Astrocyte (in vitro differentiated cells and primary cell): Measurements from ENCODE around the gene UBALD1. TPM values are rescaled to one million over a fixed set of nuclear protein-coding genes. Genes with fewer than 3 reads are reported as not detected.

Experiments used
- DNase-seq: peaks from one replicate; pipeline ENCODE4 v3.0.0-alpha.2; 2010; ENCODE audit warnings: low read depth
- FAIRE-seq: peaks from 2 replicates; lab custom pipeline; 2011; peaks lifted over from hg19 to GRCh38; lab: Jason Lieb, UNC
- H2AFZ ChIP-seq: 2 replicates; pipeline ENCODE4 v1.6.0; 2012; ENCODE audit warnings: low read depth, low read length, inconsistent platforms
- H3K27ac ChIP-seq: 2 replicates; pipeline ENCODE4 v1.5.1; 2011; ENCODE audit warnings: low read depth, low read length, inconsistent platforms
- H3K27me3 ChIP-seq: 2 replicates; pipeline ENCODE4 v1.6.0; 2011; ENCODE audit warnings: low read length, inconsistent platforms; ENCODE audit not compliant: insufficient read depth
- H3K36me3 ChIP-seq: 2 replicates; pipeline ENCODE4 v1.5.1; 2011; ENCODE audit warnings: low read length, inconsistent platforms; ENCODE audit not compliant: insufficient read depth
- H3K4me1 ChIP-seq: 2 replicates; pipeline ENCODE4 v1.5.1; 2011; ENCODE audit warnings: low read length, inconsistent platforms; ENCODE audit not compliant: insufficient read depth
- H3K4me2 ChIP-seq: 2 replicates; pipeline ENCODE4 v1.6.0; 2012; ENCODE audit warnings: low read length, inconsistent platforms
- H3K4me3 ChIP-seq: 2 replicates; pipeline ENCODE4 v1.5.1; 2011; ENCODE audit warnings: low read depth, mild to moderate bottlenecking, low read length, inconsistent platforms; ENCODE audit not compliant: insufficient read depth
- H3K79me2 ChIP-seq: 2 replicates; pipeline ENCODE4 v1.6.0; 2012; ENCODE audit warnings: mild to moderate bottlenecking, low read length, inconsistent platforms; ENCODE audit not compliant: insufficient read depth
- H3K9ac ChIP-seq: 2 replicates; pipeline ENCODE4 v1.6.0; 2012; ENCODE audit warnings: mild to moderate bottlenecking, low read length, inconsistent platforms
- H3K9me3 ChIP-seq: 2 replicates; pipeline ENCODE4 v1.5.1; 2012; ENCODE audit warnings: low read depth, mild to moderate bottlenecking, low read length, inconsistent platforms; ENCODE audit not compliant: insufficient read depth
- H4K20me1 ChIP-seq: 2 replicates; pipeline ENCODE4 v1.6.0; 2012; ENCODE audit warnings: low read length, inconsistent platforms; ENCODE audit not compliant: insufficient read depth
- H3K27ac Mint-ChIP-seq: one replicate; pipeline ENCODE4 v1.8.0; 2021; ENCODE audit warnings: mild to moderate bottlenecking, mixed read lengths; ENCODE audit not compliant: unreplicated experiment
- H3K27me3 Mint-ChIP-seq: one replicate; pipeline ENCODE4 v1.8.0; 2021; ENCODE audit warnings: low read depth, mixed read lengths; ENCODE audit not compliant: unreplicated experiment
- H3K36me3 Mint-ChIP-seq: one replicate; pipeline ENCODE4 v1.8.0; 2021; ENCODE audit warnings: low read depth, mixed read lengths; ENCODE audit not compliant: unreplicated experiment
- H3K4me1 Mint-ChIP-seq: one replicate; pipeline ENCODE4 v1.8.0; 2021; ENCODE audit warnings: low read depth, mixed read lengths; ENCODE audit not compliant: unreplicated experiment
- H3K4me3 Mint-ChIP-seq: one replicate; pipeline ENCODE4 v1.8.0; 2021; ENCODE audit warnings: mild to moderate bottlenecking, moderate library complexity, mixed read lengths; ENCODE audit not compliant: unreplicated experiment
- H3K9me3 Mint-ChIP-seq: one replicate; pipeline ENCODE4 v1.8.0; 2021; ENCODE audit warnings: mild to moderate bottlenecking, mixed read lengths; ENCODE audit not compliant: unreplicated experiment
- EZH2 ChIP-seq: IDR thresholded peaks from 2 replicates; pipeline ENCODE4 v1.6.1; 2012; ENCODE audit warnings: mild to moderate bottlenecking, low read length, inconsistent platforms; ENCODE audit not compliant: insufficient read depth
- total RNA-seq: library from RNA; stranded (reverse); gene quantifications from 2 replicates; pipeline ENCODE4 v1.2.1, GENCODE V29; 2021
- TF ChIP-seq, protein P1 (sequence below): IDR thresholded peaks from 2 replicates; pipeline ENCODE4 v1.5.1; 2011; ENCODE audit warnings: low read depth, mild to moderate bottlenecking, inconsistent platforms, low read length, moderate library complexity; ENCODE audit not compliant: insufficient read depth

UBALD1 gene
- total RNA-seq, 1 donor from 2014 or later, result 53.0 TPM

DNA sequence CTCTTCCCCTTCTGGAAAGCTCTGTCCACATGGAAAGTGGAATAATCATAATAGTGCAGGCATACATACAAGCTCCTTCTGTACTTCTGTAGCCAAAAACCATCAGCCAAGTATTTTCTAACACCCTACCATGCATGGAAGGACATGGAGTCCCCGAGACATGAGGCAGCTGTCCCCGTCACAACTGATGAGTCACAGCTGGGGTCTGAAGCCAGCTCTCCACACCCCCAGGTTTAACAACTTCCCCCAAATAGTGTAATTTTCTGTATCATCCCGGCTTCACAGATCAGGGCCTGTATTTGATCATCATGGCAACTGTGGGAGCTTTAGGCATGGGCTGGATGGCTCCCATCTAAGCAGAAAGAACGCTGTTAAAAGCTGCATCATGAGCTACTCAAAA is 42.0 kb downstream of the UBALD1 start:
- no peak overlapping the region for H2AFZ ChIP-seq
- Mint-ChIP-seq H3K36me3 (peaks cover 2% of the 10 kb centered on the region), H3K9me3 (no peaks in the 10 kb centered on the region), H3K27me3 (peaks cover 2% of the 10 kb centered on the region), H3K4me3 (no peak overlapping the region), H3K27ac (no peak overlapping the region), H3K4me1 (no peaks in the 10 kb centered on the region)
- no peaks in the 10 kb centered on the region for H3K79me2 ChIP-seq
- no peaks in the 10 kb centered on the region for H3K27me3 ChIP-seq
- FAIRE-seq (no peak), DNase-seq (no peak)
- H3K36me3 ChIP-seq, result no peaks in the 10 kb centered on the region
- H3K4me3 ChIP-seq, result no peak overlapping the region
- H3K9ac ChIP-seq, result no peak overlapping the region
- no peak overlapping the region for H3K27ac ChIP-seq
- no peak for TF ChIP-seq EZH2
- TF ChIP-seq, protein P1, sequence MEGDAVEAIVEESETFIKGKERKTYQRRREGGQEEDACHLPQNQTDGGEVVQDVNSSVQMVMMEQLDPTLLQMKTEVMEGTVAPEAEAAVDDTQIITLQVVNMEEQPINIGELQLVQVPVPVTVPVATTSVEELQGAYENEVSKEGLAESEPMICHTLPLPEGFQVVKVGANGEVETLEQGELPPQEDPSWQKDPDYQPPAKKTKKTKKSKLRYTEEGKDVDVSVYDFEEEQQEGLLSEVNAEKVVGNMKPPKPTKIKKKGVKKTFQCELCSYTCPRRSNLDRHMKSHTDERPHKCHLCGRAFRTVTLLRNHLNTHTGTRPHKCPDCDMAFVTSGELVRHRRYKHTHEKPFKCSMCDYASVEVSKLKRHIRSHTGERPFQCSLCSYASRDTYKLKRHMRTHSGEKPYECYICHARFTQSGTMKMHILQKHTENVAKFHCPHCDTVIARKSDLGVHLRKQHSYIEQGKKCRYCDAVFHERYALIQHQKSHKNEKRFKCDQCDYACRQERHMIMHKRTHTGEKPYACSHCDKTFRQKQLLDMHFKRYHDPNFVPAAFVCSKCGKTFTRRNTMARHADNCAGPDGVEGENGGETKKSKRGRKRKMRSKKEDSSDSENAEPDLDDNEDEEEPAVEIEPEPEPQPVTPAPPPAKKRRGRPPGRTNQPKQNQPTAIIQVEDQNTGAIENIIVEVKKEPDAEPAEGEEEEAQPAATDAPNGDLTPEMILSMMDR, result no peak
- no peak overlapping the region for H3K4me2 ChIP-seq
- no peaks in the 10 kb centered on the region for H4K20me1 ChIP-seq
- H3K4me1 ChIP-seq, result no peaks in the 10 kb centered on the region
- H3K9me3 ChIP-seq, result no peaks in the 10 kb centered on the region

DNA sequence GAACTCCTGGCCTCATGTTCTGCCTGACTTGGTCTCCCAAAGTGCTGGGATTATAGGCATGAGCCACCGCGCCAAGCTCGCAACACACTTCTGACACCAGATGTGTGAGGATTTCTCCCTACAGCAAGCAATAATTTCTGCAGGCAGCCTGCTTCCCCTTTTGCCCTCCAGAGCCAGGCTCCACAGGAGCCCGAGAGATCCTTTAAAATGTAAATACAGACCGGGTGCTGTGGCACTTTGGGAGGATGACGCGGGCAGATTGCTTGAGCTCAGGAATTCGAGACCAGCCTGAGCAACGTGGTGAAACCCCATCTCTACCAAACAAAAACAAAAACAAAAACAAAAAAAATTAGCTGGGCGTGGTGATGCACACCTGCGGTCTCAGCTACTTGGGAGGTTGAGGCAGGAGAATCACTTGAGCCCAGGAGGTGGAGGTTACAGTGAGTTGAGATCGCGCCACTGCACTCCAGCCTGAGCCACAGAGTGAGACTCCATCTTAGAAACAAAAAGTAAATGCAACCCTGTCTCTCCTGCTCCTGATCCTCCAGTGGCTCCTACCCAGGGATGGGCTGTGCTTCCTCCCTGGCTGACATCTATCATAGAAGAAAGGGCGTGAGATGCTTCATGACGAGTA is 43.9 kb downstream of the UBALD1 start:
- H3K4me1 ChIP-seq, result no peaks in the 10 kb centered on the region
- H3K9me3 ChIP-seq, result no peaks in the 10 kb centered on the region
- no peak overlapping the region for H3K4me3 Mint-ChIP-seq
- H3K27me3 ChIP-seq, result no peaks in the 10 kb centered on the region
- peaks cover 2% of the 10 kb centered on the region for H3K27me3 Mint-ChIP-seq
- DNase-seq (no peak), FAIRE-seq (no peak)
- no peaks in the 10 kb centered on the region for H3K4me1 Mint-ChIP-seq
- no peaks in the 10 kb centered on the region for H4K20me1 ChIP-seq
- H3K79me2 ChIP-seq, result no peaks in the 10 kb centered on the region
- no peak overlapping the region for H3K27ac Mint-ChIP-seq
- no peaks in the 10 kb centered on the region for H3K36me3 Mint-ChIP-seq
- H3K9ac ChIP-seq, result no peak overlapping the region
- H3K9me3 Mint-ChIP-seq, result no peaks in the 10 kb centered on the region
- H2AFZ ChIP-seq, result no peak overlapping the region
- no peak overlapping the region for H3K4me2 ChIP-seq
- no peak for TF ChIP-seq EZH2
- TF ChIP-seq, protein P1, result no peak
- H3K27ac ChIP-seq, result no peak overlapping the region
- no peaks in the 10 kb centered on the region for H3K36me3 ChIP-seq
- no peak overlapping the region for H3K4me3 ChIP-seq

DNA sequence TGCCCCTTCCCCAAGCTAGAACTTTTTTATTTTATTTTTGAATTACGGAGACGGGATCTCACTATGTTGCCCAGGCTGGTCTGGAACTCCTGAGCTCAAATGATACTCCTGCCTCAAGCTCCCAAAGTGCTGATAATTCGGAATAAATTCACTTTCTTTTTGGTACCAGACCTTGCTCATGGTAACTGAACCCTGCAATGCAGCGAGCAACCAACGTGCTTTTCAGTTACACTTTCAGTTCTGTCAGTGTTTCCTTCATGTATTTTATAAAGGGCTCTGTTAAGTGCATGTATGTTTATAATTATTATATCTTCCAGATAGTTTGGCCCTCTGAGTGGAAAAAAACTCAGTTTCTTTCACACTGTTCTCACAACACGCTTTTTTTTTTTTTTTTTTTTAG is 44.6 kb downstream of the UBALD1 start:
- TF ChIP-seq, protein P1, result no peak
- no peak for TF ChIP-seq EZH2
- Histone ChIP-seq H2AFZ (no peak overlapping the region), H3K4me1 (no peaks in the 10 kb centered on the region), H3K27me3 (no peaks in the 10 kb centered on the region), H3K9me3 (no peaks in the 10 kb centered on the region), H3K4me3 (no peak overlapping the region), H4K20me1 (no peaks in the 10 kb centered on the region), H3K36me3 (no peaks in the 10 kb centered on the region), H3K4me2 (no peak overlapping the region), H3K27ac (no peak overlapping the region), H3K9ac (no peak overlapping the region), H3K79me2 (no peaks in the 10 kb centered on the region)
- DNase-seq (no peak), FAIRE-seq (no peak)
- Mint-ChIP-seq H3K4me3 (no peak overlapping the region), H3K27me3 (peaks cover 4% of the 10 kb centered on the region), H3K36me3 (no peaks in the 10 kb centered on the region), H3K4me1 (no peaks in the 10 kb centered on the region), H3K27ac (no peak overlapping the region), H3K9me3 (no peaks in the 10 kb centered on the region)
